ENCODE results near the gene ZMYND8. TPM values are rescaled to one million over a fixed set of nuclear protein-coding genes. Genes with fewer than 3 reads are reported as not detected.

Gene ZMYND8
- polyA plus RNA-seq, 3 donors, result 1.4 to 13.8 (median 5.8) TPM

- peak in 2 of 3 donors; percentile 7 to 28 for DNase-seq
- Histone ChIP-seq H3K4me3 (replicated peaks in 1 of 3; ENCODE audit: low read depth in 2 of 3, low read length in 3 of 3) (peak overlapping the region in 1 of 3 experiments; percentile 55), H3K4me2 (replicated peaks; ENCODE audit: extremely low read depth, low read length, poor library complexity, severe bottlenecking) (peak overlapping the region; percentile 70), H2AFZ (ENCODE audit: insufficient read depth, low read depth, low read length, poor library complexity, severe bottlenecking) (peak overlapping the region; percentile 50), H3K4me1 (ENCODE audit: control insufficient read depth in 1 of 2, insufficient read depth in 2 of 2, low read length in 2 of 2) (peaks cover 45 to 57% of the 10 kb centered on the region in 2 donors), H3K79me2 (ENCODE audit: insufficient read depth, low read length) (peaks cover 92% of the 10 kb centered on the region), H3K9ac (ENCODE audit: insufficient read depth, low read length, poor library complexity, severe bottlenecking) (peak overlapping the region; percentile 47), H4K20me1 (ENCODE audit: insufficient read depth, low read length) (peaks cover 85% of the 10 kb centered on the region), H3K36me3 (replicated peaks in 1 of 2; ENCODE audit: control insufficient read depth in 1 of 2, insufficient read depth in 2 of 2, low read length in 2 of 2) (no peaks in the 10 kb centered on the region), H3K9me3 (replicated peaks in 1 of 2; ENCODE audit: control insufficient read depth in 1 of 2, insufficient read depth in 1 of 2, low read length in 2 of 2) (no peaks in the 10 kb centered on the region), H3K27me3 (ENCODE audit: control insufficient read depth in 2 of 2, insufficient read depth in 2 of 2, low read length in 2 of 2) (no peaks in the 10 kb centered on the region), H3K27ac (ENCODE audit: low read depth in 1 of 2, low read length in 2 of 2) (peak overlapping the region in 1 of 2 donors; percentile 85)
- WGBS (ENCODE audit: insufficient coverage), result 62% methylated on average over 15 of the region's 17 CpGs
- Mint-ChIP-seq H3K36me3 (peaks cover 11 to 23% of the 10 kb centered on the region in 2 donors), H3K9me3 (no peaks in the 10 kb centered on the region), H3K4me1 (peaks cover 61% of the 10 kb centered on the region), H3K4me3 (peak overlapping the region; percentile 60 to 90), H3K27me3 (ENCODE audit: low read depth in 3 of 3) (no peaks in the 10 kb centered on the region), H3K27ac (peak overlapping the region in 6 of 7 donors; percentile 19 to 96 (median 94))
- intact Hi-C loops (cut with micrococcal nuclease), result loop anchor here (5.0 to 10.0 kb wide), 2 partner anchors 43 to 65 kb away; no protein-coding TSS in a partner anchor
- TF ChIP-seq CTCF (IDR thresholded peaks at IDR 0.05), result no peak
Observed at GRCh38 chr20:47319517-47320252, 36.8 kb downstream of the ZMYND8 start.

DNA sequence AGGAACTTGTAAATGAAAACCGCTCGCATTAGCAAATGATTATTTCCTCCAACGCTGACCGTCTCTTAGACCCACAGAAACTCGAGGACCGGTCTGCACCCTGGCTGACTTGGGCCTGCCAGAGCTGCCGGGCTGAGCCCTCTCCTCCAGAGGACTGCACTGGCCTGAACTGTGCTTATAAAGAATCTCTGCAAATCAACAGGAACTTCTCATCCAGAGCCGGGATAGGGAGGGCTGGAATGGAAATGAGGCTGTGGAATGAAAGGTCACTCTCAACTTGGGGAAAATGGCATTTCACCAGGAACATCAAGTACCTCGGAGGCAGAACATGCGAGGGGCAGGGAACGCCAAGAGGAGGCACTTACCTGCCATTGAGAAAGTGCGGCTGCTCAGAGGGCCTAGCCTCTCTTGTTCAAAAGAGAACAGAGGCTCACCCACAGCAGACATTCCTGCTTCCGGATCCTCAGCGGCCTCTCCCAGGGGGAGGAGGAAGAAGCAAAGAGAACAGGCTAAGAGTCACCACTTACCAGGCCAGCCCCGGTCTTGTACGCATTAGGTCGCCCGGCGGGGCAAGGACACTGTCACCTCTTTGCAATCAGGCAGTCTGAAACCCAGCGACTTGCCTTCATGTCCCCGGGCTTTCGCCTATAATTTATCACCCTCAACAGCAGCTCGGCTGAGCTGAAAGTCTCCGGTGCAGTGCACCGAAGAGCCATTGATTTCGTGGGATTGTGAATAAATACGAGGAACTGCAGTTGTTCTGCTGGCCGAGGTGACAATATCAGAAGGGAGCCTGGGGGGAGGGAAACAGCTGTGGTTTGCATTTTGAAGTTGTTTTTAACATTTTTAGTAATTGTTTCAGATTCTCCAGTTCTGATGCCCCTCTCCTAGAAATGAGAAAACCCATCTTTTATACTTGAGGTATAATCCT lies 37.6 kb downstream of the ZMYND8 start:
- Mint-ChIP-seq H3K9me3 (peaks cover 0 to 3% (median 0%) of the 10 kb centered on the region in 7 donors), H3K27me3 (ENCODE audit: low read depth in 3 of 3) (no peaks in the 10 kb centered on the region), H3K27ac (peak overlapping the region; percentile 85 to 96 (median 94)), H3K4me3 (peak overlapping the region; percentile 60 to 90), H3K4me1 (peaks cover 61% of the 10 kb centered on the region), H3K36me3 (peaks cover 9 to 20% of the 10 kb centered on the region in 2 donors)
- 9% methylated on average over 12 of the region's 28 CpGs for WGBS (ENCODE audit: insufficient coverage)
- H3K4me2 ChIP-seq (replicated peaks; ENCODE audit: extremely low read depth, low read length, poor library complexity, severe bottlenecking), result peak overlapping the region; percentile 70
- no peak for TF ChIP-seq CTCF (IDR thresholded peaks at IDR 0.05)
- no peaks in the 10 kb centered on the region for H3K9me3 ChIP-seq (replicated peaks in 1 of 2; ENCODE audit: control insufficient read depth in 1 of 2, insufficient read depth in 1 of 2, low read length in 2 of 2)
- peak overlapping the region; percentile 2 to 55 (median 13) for H3K4me3 ChIP-seq (replicated peaks in 1 of 3; ENCODE audit: low read depth in 2 of 3, low read length in 3 of 3)
- peak; percentile 29 to 51 (median 48) for DNase-seq
- peak overlapping the region; percentile 47 for H3K9ac ChIP-seq (ENCODE audit: insufficient read depth, low read length, poor library complexity, severe bottlenecking)
- peak overlapping the region; percentile 66 for H2AFZ ChIP-seq (ENCODE audit: insufficient read depth, low read depth, low read length, poor library complexity, severe bottlenecking)
- intact Hi-C loops (cut with micrococcal nuclease), result loop anchor here (5.0 to 10.0 kb wide), 2 partner anchors 43 to 66 kb away; no protein-coding TSS in a partner anchor
- H3K27me3 ChIP-seq (ENCODE audit: control insufficient read depth in 2 of 2, insufficient read depth in 2 of 2, low read length in 2 of 2), result no peaks in the 10 kb centered on the region
- H3K79me2 ChIP-seq (ENCODE audit: insufficient read depth, low read length), result peaks cover 92% of the 10 kb centered on the region
- H3K27ac ChIP-seq (ENCODE audit: low read depth in 1 of 2, low read length in 2 of 2), result peak overlapping the region; percentile 77 to 85
- H4K20me1 ChIP-seq (ENCODE audit: insufficient read depth, low read length), result peaks cover 90% of the 10 kb centered on the region
- H3K36me3 ChIP-seq (replicated peaks in 1 of 2; ENCODE audit: control insufficient read depth in 1 of 2, insufficient read depth in 2 of 2, low read length in 2 of 2), result no peaks in the 10 kb centered on the region
- H3K4me1 ChIP-seq (ENCODE audit: control insufficient read depth in 1 of 2, insufficient read depth in 2 of 2, low read length in 2 of 2), result peaks cover 45 to 57% of the 10 kb centered on the region in 2 donors

All from CD14-positive monocyte (primary cell).